ENCODE measurements around the gene AUTS2.

DNA sequence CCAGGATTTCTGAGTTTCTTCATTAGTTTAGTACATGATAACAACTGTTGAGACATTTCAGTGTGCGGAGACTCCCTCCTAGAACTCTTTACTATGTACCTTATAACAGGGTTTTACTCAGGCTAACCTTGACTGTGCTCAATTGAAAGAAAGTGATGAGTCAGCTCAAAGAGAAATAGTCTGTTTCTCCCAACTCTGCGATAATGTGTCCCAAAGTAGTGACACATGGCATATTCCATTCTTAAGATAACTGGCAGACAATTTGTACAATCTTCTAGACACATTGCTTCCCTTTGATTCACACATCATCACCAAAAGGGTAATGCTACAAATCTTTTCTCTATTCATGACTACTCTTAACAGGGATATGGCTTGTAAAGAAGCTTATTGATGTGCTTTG lies 645.2 kb downstream of the AUTS2 start:
- TF ChIP-seq CEBPB (IDR thresholded peaks at IDR 0.05; ENCODE audit: borderline replicate concordance in 1 of 2, low read depth in 2 of 2, low read length in 2 of 2): no peak
- no peak for TF ChIP-seq TBL1XR1 (IDR thresholded peaks at IDR 0.05; ENCODE audit: low read depth, low read length)
- no peak for TF ChIP-seq GABPA (IDR thresholded peaks at IDR 0.05; ENCODE audit: low read depth)
- TF ChIP-seq EZH2 (IDR thresholded peaks at IDR 0.05; ENCODE audit: borderline replicate concordance, control insufficient read depth, low read depth, low read length): no peak
- TF ChIP-seq CTCF (IDR thresholded peaks at IDR 0.05 in 2 of 3, conservative IDR thresholded peaks at IDR 0.05 in 1 of 3; ENCODE audit: control insufficient read depth in 2 of 3, extremely low read depth in 1 of 3, insufficient read depth in 1 of 3, low read depth in 3 of 3, low read length in 3 of 3): no peak
- TF ChIP-seq PML (IDR thresholded peaks at IDR 0.05; ENCODE audit: low read length): no peak
- no peak for TF ChIP-seq SIN3A (IDR thresholded peaks at IDR 0.05; ENCODE audit: low read depth, low read length)
- no peak for TF ChIP-seq FOS (IDR thresholded peaks at IDR 0.05; ENCODE audit: borderline replicate concordance, extremely low read depth, insufficient read length)
- no peak for TF ChIP-seq LARP7 (IDR thresholded peaks at IDR 0.05)
- TF ChIP-seq ZNF24 (IDR thresholded peaks at IDR 0.05): no peak
- TF ChIP-seq SREBF2 (IDR thresholded peaks at IDR 0.05; ENCODE audit: low read length): no peak
- no peak for TF ChIP-seq SP1 (IDR thresholded peaks at IDR 0.05; ENCODE audit: low read depth, low read length)
- TF ChIP-seq ZBTB40 (IDR thresholded peaks at IDR 0.05; ENCODE audit: borderline replicate concordance): no peak
- no peak for TF ChIP-seq PBX3 (IDR thresholded peaks at IDR 0.05; ENCODE audit: insufficient replicate concordance, low read depth, low read length)

Data from GM12878 (cell line).